GM19467 (cell line): ENCODE data around the gene PHKA2.

ENCODE experiments used
- ATAC-seq: cut with Tn5 transposase; IDR thresholded peaks from one replicate; pipeline ENCODE4 v1.9.1; 2021; ENCODE audit warnings: mild to moderate bottlenecking, moderate library complexity; ENCODE audit not compliant: unreplicated experiment

PHKA2 gene

GRCh38 chrX:18890724-18891547 is 93.0 kb downstream of the PHKA2 start:
- no peak for ATAC-seq

GRCh38 chrX:18890049-18890381 is 93.9 kb downstream of the PHKA2 start:
- no peak for ATAC-seq

GRCh38 chrX:18889346-18890048 is 94.4 kb downstream of the PHKA2 start:
- no peak for ATAC-seq

- no peak for ATAC-seq
These were observed 95.6 kb downstream of the PHKA2 start for GRCh38 chrX:18888281-18888680.

GRCh38 chrX:18887825-18888212 is 96.1 kb downstream of the PHKA2 start:
- ATAC-seq, result no peak

- no peak for ATAC-seq
These were observed 96.6 kb downstream of the PHKA2 start for GRCh38 chrX:18887177-18887824.

- peak; percentile 61 for ATAC-seq
These were observed 97.4 kb downstream of the PHKA2 start for GRCh38 chrX:18886344-18887161.

- ATAC-seq, result peak; percentile 27
These were observed 97.9 kb downstream of the PHKA2 start for GRCh38 chrX:18886005-18886343.

GRCh38 chrX:18885328-18886004 is 98.4 kb downstream of the PHKA2 start:
- ATAC-seq, result no peak

GRCh38 chrX:18884916-18885315 is 99.0 kb downstream of the PHKA2 start:
- no peak for ATAC-seq

- ATAC-seq, result no peak
These were observed 99.8 kb downstream of the PHKA2 start for GRCh38 chrX:18883961-18884765.

GRCh38 chrX:18883234-18883960 is 100.5 kb downstream of the PHKA2 start:
- no peak for ATAC-seq

- ATAC-seq, result no peak
These were observed 104.8 kb downstream of the PHKA2 start for GRCh38 chrX:18879144-18879543.

- ATAC-seq, result no peak
These were observed 106.4 kb downstream of the PHKA2 start for GRCh38 chrX:18877469-18877868.

- no peak for ATAC-seq
These were observed 108.5 kb downstream of the PHKA2 start for GRCh38 chrX:18875256-18875878.

- ATAC-seq, result no peak
These were observed 109.2 kb downstream of the PHKA2 start for GRCh38 chrX:18874560-18875255.

GRCh38 chrX:18873836-18874235 is 110.1 kb downstream of the PHKA2 start:
- ATAC-seq, result no peak

- no peak for ATAC-seq
These were observed 110.6 kb downstream of the PHKA2 start for GRCh38 chrX:18873189-18873791.
